Neural cell (in vitro differentiated cells): Measurements from ENCODE around the gene ATMIN. TPM values are rescaled to one million over a fixed set of nuclear protein-coding genes. Genes with fewer than 3 reads are reported as not detected.

ENCODE experiments used
- H2AFZ ChIP-seq: fragments of 200-600, 300-800 bp; sonication (generic), shearing (Covaris generic); 2 replicates; pipeline ENCODE4 v1.6.0; 2014; ENCODE audit warnings: low read depth, mild to moderate bottlenecking, antibody characterized with exemption, low read length, moderate library complexity
- H3F3A ChIP-seq: fragments of 200-600 bp; shearing (Covaris generic); 2 replicates; pipeline ENCODE4 v1.6.1; 2016; ENCODE audit warnings: mild to moderate bottlenecking, moderate library complexity, mixed read lengths, antibody characterized with exemption, low read length; ENCODE audit not compliant: insufficient read depth, poor library complexity, severe bottlenecking
- H3K27ac ChIP-seq: fragments of 200-600, 300-800 bp; sonication (generic), shearing (Covaris generic); 2 replicates; pipeline ENCODE4 v1.5.1; 2014; ENCODE audit warnings: mild to moderate bottlenecking, low read length, moderate library complexity
- H3K27me3 ChIP-seq: fragments of 300-800, 200-600 bp; sonication (generic), shearing (Covaris generic); 2 replicates; pipeline ENCODE4 v1.6.0; 2014; ENCODE audit warnings: mild to moderate bottlenecking, low read depth, low read length, moderate library complexity; ENCODE audit not compliant: insufficient read depth
- H3K36me3 ChIP-seq: fragments of 300-800, 200-600 bp; sonication (generic), shearing (Covaris generic); 2 replicates; pipeline ENCODE4 v1.5.1; 2014; ENCODE audit warnings: mild to moderate bottlenecking, antibody characterized with exemption, low read length, moderate library complexity; ENCODE audit not compliant: insufficient read depth
- H3K4me2 ChIP-seq: fragments of 300-800, 200-600 bp; sonication (generic), shearing (Covaris generic); 2 replicates; pipeline ENCODE4 v1.6.0; 2014; ENCODE audit warnings: mild to moderate bottlenecking, low read length
- H3K4me3 ChIP-seq: fragments of 300-800, 200-600 bp; sonication (generic), shearing (Covaris generic); 2 replicates; pipeline ENCODE4 v1.5.1; 2014; ENCODE audit warnings: mild to moderate bottlenecking, low read length, moderate library complexity
- H3K79me2 ChIP-seq: fragments of 200-600 bp; shearing (Covaris generic); replicated peaks from 2 replicates; pipeline ENCODE4 v1.6.0; 2014; ENCODE audit warnings: mild to moderate bottlenecking, low read length, moderate library complexity; ENCODE audit not compliant: insufficient read depth
- H3K9ac ChIP-seq: fragments of 300-800, 200-600 bp; sonication (generic), shearing (Covaris generic); 2 replicates; pipeline ENCODE4 v1.6.1; 2016; ENCODE audit warnings: mild to moderate bottlenecking, low read length, mixed read lengths
- H3K9me2 ChIP-seq: fragments of 200-600 bp; shearing (Covaris generic); 2 replicates; pipeline ENCODE4 v1.6.1; 2016; ENCODE audit warnings: mild to moderate bottlenecking, low read length, mixed read lengths; ENCODE audit not compliant: insufficient read depth
- H3K9me3 ChIP-seq: fragments of 200-600, 300-800 bp; sonication (generic), shearing (Covaris generic); 2 replicates; pipeline ENCODE4 v1.6.1; 2016; ENCODE audit warnings: mild to moderate bottlenecking, mixed run types, low read length, moderate library complexity, mixed read lengths
- H4K20me1 ChIP-seq: fragments of 200-600 bp; shearing (Covaris generic); 2 replicates; pipeline ENCODE4 v1.6.1; 2016; ENCODE audit warnings: mild to moderate bottlenecking, mixed run types; ENCODE audit not compliant: insufficient read depth
- EP300 ChIP-seq: fragments of 450-650 bp; conservative IDR thresholded peaks from 2 replicates; pipeline ENCODE4 v1.6.1; 2014; ENCODE audit warnings: antibody characterized with exemption, mild to moderate bottlenecking, moderate library complexity; ENCODE audit not compliant: poor library complexity, severe bottlenecking
- EZH2 ChIP-seq: fragments of 200-600, 300-800 bp; shearing (Covaris generic), sonication (generic); IDR thresholded peaks from 2 replicates; pipeline ENCODE4 v1.6.1; 2014; ENCODE audit warnings: antibody characterized with exemption, low read length, borderline replicate concordance, mild to moderate bottlenecking; ENCODE audit not compliant: insufficient read depth, poor library complexity, severe bottlenecking
- MXI1 ChIP-seq: fragments of 450-650 bp; conservative IDR thresholded peaks from 2 replicates; pipeline ENCODE4 v1.6.1; 2014; ENCODE audit warnings: antibody characterized with exemption, mild to moderate bottlenecking; ENCODE audit not compliant: poor library complexity, severe bottlenecking
- POLR2AphosphoS5 ChIP-seq: IDR thresholded peaks from 2 replicates; pipeline ENCODE4 v1.6.1; 2012
- RAD21 ChIP-seq: fragments of 450-650 bp; conservative IDR thresholded peaks from 2 replicates; pipeline ENCODE4 v1.6.1; 2014; ENCODE audit warnings: antibody characterized with exemption, mild to moderate bottlenecking, moderate library complexity
- SMC3 ChIP-seq: fragments of 450-650 bp; conservative IDR thresholded peaks from 2 replicates; pipeline ENCODE4 v1.6.1; 2014; ENCODE audit warnings: antibody characterized with exemption, mild to moderate bottlenecking, moderate library complexity; ENCODE audit not compliant: poor library complexity
- TAF1 ChIP-seq: IDR thresholded peaks from 2 replicates; pipeline ENCODE4 v1.6.1; 2012; ENCODE audit warnings: low read depth
- polyA plus RNA-seq: library from polyadenylated mRNA; depleted of rRNA; stranded (reverse); fragments of >200 nt; gene quantifications from 2 replicates; pipeline ENCODE4 v1.2.3, GENCODE V29; 2014
- TF ChIP-seq, protein P1 (sequence below): IDR thresholded peaks from 2 replicates; pipeline ENCODE4 v1.6.1; 2012; ENCODE audit warnings: borderline replicate concordance
- TF ChIP-seq, protein P2 (sequence below): fragments of 450-650 bp; IDR thresholded peaks from 2 replicates; pipeline ENCODE4 v1.5.1; 2014; ENCODE audit warnings: antibody characterized with exemption, mild to moderate bottlenecking, moderate library complexity; ENCODE audit not compliant: poor library complexity, severe bottlenecking

Gene ATMIN
- polyA plus RNA-seq, 1 donor from 2014 or later = 62.3 TPM

DNA sequence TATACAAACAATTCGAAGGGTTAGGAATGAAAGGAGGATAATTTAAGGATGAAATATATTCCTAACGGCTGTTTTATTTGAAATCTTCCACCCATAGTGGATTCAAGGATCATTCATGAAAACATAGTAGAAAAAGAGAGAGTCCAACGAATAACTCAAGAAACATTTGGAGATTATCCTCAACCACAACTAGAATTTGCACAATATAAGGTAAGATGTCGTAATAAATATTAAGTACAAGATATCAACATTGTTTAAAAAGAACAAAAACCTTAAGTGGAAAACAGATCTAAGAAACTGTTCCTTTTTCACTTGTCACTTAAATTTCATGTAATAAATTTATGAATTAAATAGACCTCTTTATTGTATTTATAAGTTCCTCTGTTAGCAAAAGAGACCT lies 9.2 kb upstream of the ATMIN start:
- Histone ChIP-seq H3K27ac (no peak overlapping the region), H3K4me2 (no peak overlapping the region), H3K9me2 (no peaks in the 10 kb centered on the region), H3K27me3 (no peaks in the 10 kb centered on the region), H3K79me2 (no peaks in the 10 kb centered on the region), H3K4me3 (no peak overlapping the region), H3K9ac (no peak overlapping the region), H2AFZ (no peak overlapping the region), H3K9me3 (no peaks in the 10 kb centered on the region), H3K36me3 (no peaks in the 10 kb centered on the region), H3F3A (no peaks in the 10 kb centered on the region), H4K20me1 (no peaks in the 10 kb centered on the region)
- no peak for TF ChIP-seq EP300
- TF ChIP-seq MXI1 = no peak
- TF ChIP-seq POLR2AphosphoS5 = no peak
- TF ChIP-seq TAF1 = no peak
- TF ChIP-seq, protein P1, sequence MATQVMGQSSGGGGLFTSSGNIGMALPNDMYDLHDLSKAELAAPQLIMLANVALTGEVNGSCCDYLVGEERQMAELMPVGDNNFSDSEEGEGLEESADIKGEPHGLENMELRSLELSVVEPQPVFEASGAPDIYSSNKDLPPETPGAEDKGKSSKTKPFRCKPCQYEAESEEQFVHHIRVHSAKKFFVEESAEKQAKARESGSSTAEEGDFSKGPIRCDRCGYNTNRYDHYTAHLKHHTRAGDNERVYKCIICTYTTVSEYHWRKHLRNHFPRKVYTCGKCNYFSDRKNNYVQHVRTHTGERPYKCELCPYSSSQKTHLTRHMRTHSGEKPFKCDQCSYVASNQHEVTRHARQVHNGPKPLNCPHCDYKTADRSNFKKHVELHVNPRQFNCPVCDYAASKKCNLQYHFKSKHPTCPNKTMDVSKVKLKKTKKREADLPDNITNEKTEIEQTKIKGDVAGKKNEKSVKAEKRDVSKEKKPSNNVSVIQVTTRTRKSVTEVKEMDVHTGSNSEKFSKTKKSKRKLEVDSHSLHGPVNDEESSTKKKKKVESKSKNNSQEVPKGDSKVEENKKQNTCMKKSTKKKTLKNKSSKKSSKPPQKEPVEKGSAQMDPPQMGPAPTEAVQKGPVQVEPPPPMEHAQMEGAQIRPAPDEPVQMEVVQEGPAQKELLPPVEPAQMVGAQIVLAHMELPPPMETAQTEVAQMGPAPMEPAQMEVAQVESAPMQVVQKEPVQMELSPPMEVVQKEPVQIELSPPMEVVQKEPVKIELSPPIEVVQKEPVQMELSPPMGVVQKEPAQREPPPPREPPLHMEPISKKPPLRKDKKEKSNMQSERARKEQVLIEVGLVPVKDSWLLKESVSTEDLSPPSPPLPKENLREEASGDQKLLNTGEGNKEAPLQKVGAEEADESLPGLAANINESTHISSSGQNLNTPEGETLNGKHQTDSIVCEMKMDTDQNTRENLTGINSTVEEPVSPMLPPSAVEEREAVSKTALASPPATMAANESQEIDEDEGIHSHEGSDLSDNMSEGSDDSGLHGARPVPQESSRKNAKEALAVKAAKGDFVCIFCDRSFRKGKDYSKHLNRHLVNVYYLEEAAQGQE = no peak
- no peak for TF ChIP-seq RAD21
- TF ChIP-seq, protein P2, sequence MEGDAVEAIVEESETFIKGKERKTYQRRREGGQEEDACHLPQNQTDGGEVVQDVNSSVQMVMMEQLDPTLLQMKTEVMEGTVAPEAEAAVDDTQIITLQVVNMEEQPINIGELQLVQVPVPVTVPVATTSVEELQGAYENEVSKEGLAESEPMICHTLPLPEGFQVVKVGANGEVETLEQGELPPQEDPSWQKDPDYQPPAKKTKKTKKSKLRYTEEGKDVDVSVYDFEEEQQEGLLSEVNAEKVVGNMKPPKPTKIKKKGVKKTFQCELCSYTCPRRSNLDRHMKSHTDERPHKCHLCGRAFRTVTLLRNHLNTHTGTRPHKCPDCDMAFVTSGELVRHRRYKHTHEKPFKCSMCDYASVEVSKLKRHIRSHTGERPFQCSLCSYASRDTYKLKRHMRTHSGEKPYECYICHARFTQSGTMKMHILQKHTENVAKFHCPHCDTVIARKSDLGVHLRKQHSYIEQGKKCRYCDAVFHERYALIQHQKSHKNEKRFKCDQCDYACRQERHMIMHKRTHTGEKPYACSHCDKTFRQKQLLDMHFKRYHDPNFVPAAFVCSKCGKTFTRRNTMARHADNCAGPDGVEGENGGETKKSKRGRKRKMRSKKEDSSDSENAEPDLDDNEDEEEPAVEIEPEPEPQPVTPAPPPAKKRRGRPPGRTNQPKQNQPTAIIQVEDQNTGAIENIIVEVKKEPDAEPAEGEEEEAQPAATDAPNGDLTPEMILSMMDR = no peak
- TF ChIP-seq SMC3 = no peak
- TF ChIP-seq EZH2 = no peak

DNA sequence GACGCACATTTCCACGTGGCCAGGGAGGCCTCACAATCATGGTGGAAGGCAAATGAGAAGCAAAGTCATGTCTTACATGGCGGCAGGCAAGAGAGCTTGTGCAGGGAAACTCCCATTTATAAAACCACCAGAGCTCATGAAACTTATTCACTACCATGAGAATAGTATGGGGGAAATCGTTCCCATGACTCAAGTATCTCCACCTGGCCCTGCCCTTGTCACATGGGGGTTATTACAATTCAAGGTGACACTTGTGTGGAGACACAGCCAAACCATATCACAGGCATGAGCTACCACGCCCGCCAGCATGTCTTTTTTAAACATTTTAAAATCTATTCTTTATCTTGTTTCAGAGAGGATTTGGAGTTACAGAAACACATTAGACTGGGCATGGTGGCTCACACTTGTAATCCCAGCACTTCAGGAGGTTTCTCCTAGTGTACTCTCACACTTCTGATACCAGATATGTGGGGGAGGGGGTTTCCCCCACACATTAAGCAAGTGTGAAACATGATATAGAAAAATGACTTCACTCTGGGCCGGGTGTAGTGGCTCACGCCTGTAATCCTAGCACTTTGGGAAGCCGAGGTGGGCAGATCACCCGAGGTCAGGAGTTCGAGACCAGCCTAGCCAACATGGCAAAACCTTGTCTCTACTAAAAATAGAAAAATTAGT lies 5.6 kb upstream of the ATMIN start:
- Histone ChIP-seq H4K20me1 (no peaks in the 10 kb centered on the region), H3F3A (no peaks in the 10 kb centered on the region), H2AFZ (no peak overlapping the region), H3K36me3 (no peaks in the 10 kb centered on the region), H3K27ac (no peak overlapping the region), H3K4me3 (no peak overlapping the region), H3K9me2 (no peaks in the 10 kb centered on the region), H3K9me3 (no peaks in the 10 kb centered on the region), H3K27me3 (no peaks in the 10 kb centered on the region), H3K79me2 (no peaks in the 10 kb centered on the region), H3K4me2 (no peak overlapping the region), H3K9ac (no peak overlapping the region)
- TF ChIP-seq, protein P1 = no peak
- TF ChIP-seq RAD21 (no peak), MXI1 (no peak), POLR2AphosphoS5 (no peak), SMC3 (no peak), EZH2 (no peak), TAF1 (no peak), EP300 (no peak)
- TF ChIP-seq, protein P2 = no peak
